GM10847 (cell line): ENCODE measurements around the gene SLC25A22.

ENCODE experiments used
- POLR2A ChIP-seq: IDR thresholded peaks from 2 replicates; pipeline ENCODE4 v1.6.1; 2011; ENCODE audit not compliant: insufficient read length; ENCODE audit errors: extremely low read depth

The SLC25A22 gene

DNA sequence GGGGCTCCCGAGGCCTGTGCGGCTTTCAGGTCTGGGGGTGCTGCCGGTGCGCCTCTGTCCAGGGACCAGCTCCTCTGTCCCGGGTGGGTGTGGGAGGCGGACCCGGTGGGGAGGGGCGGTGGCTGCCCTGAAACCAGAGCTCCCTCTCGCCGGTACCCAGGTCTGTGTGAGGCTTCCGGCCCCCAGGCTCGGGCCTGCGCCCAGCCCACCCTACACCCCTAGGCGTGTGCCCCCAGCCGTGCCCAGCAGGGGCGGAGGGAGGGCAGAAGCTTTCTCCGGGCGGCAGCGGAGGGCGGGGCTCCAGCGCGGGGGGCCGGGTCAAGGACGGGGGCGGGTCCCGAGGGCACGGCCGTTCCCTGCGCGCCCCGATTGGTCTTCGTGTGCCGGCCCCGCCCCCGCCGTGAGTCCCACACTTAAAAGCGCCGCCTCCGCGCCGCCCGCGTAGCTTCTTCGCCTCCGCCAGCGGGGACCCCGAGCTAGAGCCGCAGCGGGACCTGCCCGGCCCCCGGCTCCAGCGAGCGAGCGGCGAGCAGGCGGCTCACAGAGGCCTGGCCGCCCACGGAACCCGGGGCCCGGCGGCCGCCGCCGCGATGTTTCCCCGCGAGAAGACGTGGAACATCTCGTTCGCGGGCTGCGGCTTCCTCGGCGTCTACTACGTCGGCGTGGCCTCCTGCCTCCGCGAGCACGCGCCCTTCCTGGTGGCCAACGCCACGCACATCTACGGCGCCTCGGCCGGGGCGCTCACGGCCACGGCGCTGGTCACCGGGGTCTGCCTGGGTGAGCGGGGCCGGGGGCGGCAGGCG lies 21.2 kb upstream of the SLC25A22 start:
- peak; percentile 92 for TF ChIP-seq POLR2A

DNA sequence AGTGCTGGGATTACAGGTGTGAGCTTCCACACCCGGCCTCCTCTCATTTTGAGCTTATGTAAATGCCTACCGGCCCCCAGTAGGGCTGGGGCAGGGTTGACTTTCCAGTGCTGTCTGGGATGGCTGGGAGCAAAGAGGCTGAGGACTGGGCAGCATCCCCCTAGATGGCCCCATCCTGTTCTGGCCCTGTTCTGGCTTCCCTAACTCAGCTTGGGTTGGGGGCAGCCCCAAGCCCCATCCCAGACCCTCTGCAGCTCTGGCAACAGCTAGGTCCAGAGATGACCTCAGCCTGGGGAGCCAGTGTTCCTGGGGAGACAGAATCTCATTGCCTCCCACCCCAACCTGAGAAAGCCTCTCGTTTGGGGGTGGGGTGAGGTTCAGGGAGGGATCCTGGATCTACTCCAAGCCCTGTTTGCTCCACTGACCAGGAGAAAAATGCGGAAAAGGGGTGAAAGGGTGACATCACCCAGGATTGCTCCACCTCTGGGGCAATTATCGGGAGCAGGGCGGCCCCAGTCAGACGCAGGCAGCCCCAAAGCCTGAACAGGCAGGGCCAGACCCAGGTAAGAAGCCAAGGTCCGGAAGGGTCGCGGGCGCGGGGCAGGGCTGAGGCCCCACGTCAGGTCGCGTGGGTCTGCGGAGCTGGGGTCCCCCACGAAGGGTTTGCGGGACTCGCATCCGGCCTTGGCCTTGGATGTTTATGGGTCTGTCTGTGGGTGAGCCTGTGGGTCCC lies 20.5 kb upstream of the SLC25A22 start, which contains the start of gene PNPLA2:
Gene PNPLA2, plus strand, starts transcription at position 519 of the 733 bp plus-strand sequence. CDS start 805 bp downstream, outside the sequence.
- no peak for TF ChIP-seq POLR2A

DNA sequence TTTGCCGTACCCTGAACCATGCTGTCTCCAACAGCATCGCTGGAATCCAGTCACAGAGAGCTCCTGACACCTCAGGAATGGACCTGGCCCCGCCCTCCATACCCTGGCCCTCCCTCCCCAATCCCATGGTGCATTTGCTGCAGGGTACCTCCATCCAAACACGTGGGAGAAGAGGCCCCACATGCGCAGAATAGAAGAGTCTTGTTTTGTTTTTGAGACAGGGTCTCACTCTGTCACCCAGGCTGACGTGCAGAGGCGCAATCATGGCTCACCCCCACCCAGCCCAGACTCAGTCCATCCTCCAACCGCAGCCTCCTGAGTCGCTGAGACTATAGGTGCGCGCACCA lies 18.3 kb upstream of the SLC25A22 start:
- TF ChIP-seq POLR2A, result no peak

- TF ChIP-seq POLR2A, result no peak
Measured at GRCh38 chr11:815675-816432, 17.8 kb upstream of the SLC25A22 start.

DNA sequence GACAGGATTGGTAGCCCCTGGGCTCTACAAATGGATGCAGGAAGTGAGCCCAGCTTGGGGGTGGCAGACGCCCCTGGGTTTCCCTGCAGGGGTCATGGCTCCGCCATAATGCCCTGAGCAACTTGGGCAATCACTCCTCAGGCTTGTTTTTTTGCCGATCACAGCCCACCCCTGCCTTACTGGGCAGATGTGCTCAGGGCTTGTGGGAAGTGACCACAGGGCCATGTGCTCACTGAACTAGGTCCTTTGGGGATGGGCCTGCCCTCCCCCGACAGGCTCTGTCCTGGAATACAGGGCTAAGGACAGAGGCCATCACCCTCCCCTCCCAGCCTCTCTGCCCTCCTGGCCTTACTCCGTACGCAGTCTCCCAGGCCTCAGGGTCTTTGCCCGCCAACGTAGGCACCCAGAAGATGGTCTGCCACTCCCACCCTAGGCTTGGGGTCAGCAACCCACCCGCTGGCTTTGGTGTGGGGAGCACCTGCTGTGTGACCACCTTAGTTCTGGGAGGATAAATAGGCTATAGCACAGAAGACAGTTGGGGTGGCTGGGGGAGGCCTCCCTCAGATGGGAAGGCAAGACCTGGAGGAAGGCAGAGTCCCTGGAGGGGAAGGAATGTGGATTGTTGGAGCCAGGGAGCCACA lies 15.5 kb upstream of the SLC25A22 start:
- no peak for TF ChIP-seq POLR2A

- no peak for TF ChIP-seq POLR2A
Measured at GRCh38 chr11:813072-813455, 15.0 kb upstream of the SLC25A22 start.

- TF ChIP-seq POLR2A, result no peak
Measured at GRCh38 chr11:812390-812789, 14.3 kb upstream of the SLC25A22 start.

DNA sequence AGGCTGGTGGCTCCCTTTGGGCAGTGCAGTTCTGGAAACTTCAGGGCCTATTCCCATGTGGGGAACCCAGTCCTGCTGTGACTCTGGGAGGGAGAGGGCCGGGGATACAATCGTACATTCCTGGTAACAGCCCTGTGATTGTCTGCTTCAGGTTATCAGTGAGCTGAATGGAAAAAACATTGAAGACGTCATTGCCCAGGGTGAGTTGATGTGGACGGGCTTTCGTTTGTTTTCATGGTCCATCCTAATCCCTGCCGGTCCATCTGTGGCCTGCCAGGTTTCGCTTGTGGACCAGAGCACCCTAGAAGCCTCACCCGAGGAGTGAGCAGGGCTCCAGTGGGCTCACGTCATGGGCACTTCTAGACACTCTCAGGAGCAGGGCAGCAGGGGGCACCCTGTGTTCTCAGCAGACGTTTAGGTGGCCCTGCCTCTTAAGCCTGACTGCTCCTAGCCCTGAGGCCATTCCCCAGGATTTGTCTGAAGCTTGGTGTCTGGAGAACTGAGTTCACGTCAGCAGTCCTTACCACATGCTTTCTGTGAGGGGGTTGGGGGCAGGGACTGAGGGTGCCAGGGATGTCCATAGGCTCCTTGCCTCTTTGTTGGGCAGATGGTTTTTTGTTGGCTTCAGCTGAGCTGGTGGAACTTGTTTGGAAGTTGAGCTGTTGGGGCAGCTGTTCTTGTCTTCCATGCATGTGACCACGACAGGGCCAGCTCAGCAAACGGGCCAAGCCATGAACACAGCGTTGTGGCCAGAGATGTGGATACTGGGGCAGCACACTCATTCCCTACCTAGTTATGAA lies 13.6 kb upstream of the SLC25A22 start:
- no peak for TF ChIP-seq POLR2A

GRCh38 chr11:810040-810567 lies 12.0 kb upstream of the SLC25A22 start:
- no peak for TF ChIP-seq POLR2A

DNA sequence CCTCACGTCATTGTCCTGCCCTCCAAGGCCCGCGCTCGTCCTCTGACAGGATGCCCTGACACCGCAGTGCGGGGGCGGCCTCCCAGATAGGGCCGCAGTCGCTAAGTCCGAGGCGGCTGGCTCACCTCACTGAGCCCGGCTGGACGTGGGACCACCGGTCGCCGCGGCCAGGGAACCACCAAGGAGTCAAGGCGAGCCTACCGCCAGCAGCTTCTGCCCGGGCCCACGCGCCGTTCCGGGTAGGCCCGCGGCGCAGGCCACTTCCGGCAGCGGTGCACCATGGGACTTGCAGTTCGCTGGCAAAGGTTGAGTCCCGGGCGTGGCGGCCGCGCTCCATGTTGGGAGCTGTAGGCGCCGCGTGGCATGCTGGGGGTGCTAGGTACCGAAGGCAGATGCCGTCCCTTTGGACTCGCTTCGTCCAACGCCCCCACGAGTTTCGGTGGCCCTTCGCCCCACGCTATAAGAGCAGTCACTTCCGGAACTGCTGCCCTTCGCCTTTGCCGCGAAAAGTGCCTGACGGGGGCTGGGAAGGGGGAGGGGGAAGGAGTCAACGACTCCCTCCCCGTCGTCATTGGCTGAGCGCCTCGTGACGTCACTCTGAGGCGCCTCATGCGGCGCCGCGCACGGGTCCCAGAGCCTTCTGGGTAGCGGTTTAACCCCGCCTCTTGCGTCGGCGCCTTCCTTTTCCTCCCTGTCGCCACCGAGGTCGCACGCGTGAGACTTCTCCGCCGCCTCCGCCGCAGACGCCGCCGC lies 11.4 kb upstream of the SLC25A22 start, which contains the start of gene RPLP2:
Gene RPLP2, plus strand, starts transcription at position 681 of the 753 bp plus-strand sequence. CDS start 268 bp downstream, outside the sequence.
- TF ChIP-seq POLR2A, result peak; percentile 97

DNA sequence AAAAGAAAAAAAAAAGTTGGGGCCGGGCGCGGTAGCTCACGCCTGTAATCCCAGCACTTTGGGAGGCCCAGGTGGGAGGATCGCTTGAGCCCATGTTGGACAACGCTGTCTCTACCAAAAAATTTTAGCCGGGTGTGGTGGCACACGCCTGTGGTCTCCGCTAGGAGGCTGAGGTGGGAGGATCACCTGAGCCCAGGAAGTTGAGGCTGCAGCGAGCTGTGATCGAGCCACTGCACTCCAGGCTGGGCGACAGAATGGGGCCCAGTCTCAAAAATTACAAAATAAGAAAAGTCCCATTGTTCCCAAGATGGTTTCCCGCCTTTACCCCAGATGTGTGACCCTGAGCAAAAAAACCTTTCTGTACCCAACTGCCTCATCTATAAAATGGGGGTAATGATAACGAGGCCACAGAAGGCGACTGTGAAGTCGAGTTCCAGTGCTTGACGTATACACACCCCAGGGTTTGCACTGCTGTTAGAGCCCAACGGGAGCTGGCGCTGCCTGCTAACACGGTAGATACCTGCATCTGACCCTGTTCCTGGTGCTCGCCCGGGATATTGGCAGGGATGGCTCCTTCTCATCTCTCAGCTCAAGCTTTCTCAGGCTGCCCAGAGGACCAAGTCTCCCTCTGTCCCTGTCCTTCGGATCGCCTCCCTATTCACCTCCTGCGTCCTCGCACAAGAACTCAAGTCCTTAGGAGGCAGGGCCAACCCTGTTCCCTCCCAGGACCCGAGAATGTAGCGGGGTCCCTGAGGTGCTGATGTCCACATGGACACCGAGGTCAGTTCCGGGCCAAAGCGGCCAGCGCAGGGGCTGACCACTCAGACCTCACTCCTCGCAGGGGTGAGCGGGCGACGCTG lies 10.6 kb upstream of the SLC25A22 start:
- no peak for TF ChIP-seq POLR2A

- TF ChIP-seq POLR2A, result no peak
Measured at GRCh38 chr11:804599-804964, 6.5 kb upstream of the SLC25A22 start.
